GM19240 (cell line): ENCODE results near the gene PKM.
"Not testable (repeated sequence)": the region's sequence is repeated elsewhere in the genome, so short reads cannot be mapped to it uniquely, and the experiment has no call there.

Experiments
- DNase-seq: peaks from one replicate; pipeline ENCODE4 v3.0.0; 2011; ENCODE audit warnings: low spot score; ENCODE audit not compliant: insufficient read length

Gene PKM

DNA sequence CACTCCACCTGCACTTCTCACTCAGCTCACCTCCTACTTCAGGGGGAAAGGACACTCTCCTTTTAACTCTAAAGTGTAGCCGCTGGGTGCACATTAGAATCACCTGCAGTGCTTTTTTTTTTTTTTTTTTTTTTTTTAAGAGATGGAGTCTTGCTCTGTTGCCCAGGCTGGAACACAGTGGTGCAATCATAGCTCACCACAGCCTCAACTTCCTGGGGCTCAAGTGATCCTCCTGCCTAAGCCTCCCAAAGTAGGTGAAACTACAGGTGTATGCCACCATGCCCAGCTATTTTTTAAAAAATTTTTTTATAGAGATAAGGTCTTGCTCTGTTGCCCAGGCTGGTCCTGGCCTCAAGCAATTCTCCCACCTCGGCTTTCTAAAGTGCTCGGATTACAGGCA, 54.2 kb downstream of the PKM start:
- no peak for DNase-seq

DNA sequence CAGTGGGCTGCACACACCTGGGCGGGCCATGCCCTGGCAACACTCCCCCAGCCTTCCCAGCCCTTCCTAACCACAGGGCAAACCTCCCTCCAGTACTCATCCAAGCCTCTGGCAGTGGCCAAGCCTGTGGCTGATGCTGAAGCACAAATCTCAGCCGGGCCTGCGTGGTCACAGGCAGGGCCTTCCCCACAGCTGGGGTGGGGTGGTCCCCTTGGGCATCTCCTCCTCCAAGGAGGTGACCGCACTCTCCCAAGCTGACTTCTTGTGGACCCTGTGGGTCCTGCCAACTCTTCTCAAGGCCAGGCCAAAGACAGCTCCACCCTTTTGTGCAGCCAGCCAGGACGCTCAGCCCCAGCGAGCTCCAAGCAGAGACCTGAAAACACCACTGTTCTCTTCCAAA, 54.8 kb downstream of the PKM start:
- DNase-seq = no peak

DNA sequence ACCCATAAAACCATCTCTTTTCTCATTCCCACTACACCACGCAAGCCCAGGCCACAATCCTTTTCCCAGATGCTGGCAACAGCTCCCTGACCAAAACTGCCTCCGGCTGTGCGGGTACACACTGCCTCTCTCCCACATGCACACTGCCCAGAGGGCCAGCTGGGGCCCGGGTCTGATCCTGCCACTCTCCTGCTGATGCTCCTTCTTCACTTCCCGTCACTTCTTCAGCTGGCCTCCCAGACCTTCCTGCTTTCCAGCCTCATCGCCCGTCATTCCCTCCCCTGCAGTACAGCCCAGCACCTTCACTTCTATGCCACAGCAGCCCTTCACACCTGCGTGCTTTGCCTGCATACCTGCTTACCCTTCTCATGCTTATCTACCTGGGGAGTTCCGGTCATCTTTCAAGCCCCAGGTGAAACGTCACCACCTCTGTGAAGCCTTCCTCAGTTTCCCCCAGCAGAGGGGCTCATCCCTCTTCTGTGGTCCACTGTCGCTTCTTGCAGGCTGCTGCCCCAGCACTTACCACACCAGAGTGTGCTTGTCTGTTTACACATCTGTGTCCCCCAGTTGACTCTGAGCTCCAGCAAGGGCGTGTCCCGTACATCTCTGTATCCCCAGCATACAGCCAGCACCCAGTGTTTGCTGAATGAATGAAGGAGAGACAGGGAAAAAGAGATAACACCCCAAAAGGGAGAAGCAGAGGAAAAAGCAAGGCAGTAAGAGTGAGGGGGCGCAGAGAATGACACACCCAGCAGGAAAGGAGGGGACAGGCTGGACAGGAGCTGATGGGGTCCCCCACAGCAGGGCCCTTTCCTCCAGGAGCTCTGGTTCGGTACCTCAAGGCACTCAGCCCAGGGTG, 55.6 kb downstream of the PKM start:
- no peak for DNase-seq

DNA sequence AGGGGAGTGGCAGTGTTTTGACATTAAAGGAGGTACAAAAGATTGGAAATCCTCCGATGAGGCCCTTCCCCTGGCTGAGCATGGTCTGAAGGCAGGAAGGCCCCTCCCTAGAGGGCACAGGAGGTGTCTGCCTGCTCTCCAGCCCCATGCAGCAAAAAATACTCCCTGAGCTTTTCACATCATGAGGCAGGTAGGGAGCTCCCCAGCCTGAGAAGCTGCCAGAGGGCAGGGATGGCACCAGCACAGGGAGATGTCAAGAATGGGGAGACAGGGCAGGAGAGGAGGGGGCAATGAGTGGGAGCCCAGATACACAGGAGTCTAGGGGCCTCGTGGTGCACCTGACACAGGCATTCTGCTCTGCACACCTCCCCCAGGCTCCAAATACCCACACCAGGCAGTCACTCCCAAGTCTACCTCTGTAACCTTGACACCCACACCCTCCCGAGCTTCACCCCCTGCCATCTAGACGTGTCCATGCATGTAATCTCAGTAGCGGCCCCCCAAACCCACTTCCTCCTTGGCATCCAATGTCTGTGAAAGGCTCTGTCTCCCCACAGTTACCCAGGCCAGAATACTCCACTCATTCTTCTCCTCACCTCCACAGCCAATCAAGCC, 56.3 kb downstream of the PKM start:
- DNase-seq = no peak

DNA sequence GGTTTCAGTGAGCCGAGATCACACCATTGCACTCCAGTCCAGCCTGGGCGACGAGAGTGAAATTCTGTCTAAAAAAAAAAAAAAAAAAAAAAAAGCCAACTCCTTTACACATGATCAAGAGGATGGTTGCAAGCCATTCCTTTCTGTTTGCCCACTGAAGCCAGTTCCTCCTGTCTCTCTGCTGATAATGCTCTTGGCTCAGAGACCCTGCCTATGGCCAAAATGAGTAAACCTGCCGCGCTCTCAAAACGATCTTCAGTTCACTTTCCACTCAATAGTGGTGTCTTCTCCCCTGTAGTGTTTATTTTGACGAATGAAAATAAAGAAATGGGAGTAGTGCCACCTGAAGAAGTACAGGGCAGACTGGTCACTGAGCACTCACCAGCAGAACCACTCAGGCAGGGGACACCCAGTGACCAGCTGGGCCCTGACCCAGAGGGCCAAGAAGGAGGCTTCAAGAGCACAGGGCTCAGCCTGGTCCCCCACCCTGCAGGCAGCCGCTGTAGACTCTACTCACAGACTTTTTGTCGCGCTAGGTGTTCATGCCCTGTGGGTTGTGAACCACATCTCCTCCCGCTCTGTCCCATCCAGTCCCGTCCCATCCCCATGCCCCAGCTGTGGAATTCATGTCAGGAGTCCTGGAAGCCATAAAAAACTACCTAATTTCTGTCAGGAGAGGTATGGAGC, 57.0 kb downstream of the PKM start:
- no peak for DNase-seq

DNA sequence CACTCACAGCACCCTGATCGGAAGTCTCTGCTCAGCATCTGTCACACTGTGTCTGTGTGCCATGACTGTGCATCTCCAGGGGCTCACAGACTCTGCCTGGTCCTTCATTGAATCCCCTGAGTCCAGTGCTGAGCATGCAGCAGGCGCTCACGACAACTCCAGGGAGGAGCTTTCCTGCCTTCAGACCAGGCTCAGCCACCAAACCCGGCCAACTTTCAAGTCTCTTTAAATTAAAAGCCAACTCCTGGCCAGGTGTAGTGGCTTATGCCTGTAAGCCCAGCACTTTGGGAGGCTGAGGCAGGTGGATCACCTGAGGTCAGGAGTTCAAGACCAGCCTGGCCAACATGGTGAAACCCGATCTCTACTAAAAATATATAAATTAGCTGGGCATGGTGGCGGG, 57.6 kb downstream of the PKM start:
- DNase-seq = no peak

DNA sequence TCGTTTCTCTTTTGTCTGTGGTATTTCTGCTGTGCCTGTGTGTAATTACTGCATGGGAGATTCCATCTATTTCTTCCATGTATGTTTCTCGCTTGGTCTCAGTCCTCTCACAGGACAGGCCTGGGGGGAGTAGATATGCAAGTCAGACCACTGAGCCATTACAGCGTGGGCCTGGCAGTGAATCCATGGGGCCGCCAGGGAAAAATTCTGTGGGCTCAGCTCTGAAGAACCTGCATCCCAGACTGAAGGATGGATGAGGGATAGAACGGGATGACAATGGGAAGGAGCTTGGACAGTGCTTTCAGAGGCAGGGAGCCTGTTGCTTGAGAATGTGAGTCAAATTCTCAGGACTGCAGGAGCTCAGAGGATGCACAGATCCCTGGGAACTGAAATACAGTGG, 58.2 kb downstream of the PKM start:
- DNase-seq = no peak

DNA sequence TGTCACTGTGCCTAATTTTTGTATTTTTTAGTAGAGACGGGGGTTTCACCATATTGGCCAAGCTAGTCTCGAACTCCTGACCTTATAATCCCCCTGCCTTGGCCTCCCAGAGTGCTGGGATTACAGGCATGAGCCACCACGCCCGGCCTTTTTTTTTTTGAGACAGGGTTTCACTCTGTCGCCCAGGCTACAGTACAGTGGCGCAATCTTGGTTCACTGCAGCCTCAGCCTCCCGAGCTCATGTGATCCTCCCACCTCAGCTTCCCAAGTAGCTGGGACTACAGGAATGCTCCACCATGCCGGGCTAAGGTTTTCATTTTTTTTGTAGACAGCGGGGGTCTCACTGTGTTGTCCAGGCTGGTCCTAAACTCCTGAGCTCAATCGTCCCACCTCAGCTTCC, 59.0 kb downstream of the PKM start:
- DNase-seq = not testable (repeated sequence)

DNA sequence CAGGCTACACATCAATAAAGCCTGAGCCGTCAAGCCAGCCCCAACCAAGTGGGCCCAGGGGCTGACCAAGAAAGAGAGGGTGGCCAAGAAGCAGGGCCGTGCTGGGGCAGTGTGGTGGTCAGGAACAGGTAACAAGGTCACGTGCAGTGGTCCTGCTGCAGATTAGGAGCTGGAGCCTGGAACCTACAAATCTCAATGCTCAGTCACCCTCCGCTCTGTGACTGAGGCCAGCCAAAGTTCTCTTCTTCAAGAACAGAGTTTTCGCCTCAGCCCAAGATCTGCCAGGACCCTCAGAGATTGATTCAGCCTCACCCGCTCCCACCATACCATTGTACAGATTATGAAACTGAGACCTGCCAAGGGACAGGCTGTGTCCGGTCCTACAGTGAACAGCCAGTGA, 60.3 kb downstream of the PKM start:
- DNase-seq = no peak

DNA sequence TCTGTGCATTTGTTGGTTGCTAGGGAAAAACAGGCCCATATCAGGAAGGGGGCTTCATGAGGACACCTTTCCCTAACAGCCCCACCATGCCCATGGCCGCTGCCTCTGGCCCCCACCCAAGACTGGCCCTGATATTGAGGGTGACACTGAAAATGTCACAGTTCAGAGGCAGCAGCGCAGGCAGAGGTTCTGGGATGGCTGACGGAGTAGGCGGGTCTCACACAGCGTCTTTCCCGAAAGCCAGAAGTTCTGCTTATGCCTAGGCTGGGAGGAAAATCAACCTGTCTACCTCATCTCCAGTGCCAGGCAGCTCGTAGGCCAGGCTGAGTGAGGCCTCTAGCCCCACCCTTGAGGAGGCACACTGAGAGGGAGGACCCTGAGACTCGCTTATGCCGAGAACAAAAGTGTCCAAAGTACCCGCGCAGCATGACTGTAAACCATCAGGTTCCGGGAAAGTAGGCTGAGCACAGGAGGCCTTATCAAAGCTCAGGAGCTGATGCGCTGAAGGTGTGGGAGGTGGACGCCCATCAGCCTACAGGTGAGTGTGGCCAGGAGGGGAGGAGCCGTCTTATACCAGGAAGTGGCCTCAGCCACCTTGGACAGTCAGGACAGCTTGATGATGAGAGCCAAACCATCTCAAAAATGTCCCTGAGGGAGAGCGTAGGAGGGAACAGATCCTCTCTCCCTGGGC, 60.9 kb downstream of the PKM start:
- DNase-seq = no peak

DNA sequence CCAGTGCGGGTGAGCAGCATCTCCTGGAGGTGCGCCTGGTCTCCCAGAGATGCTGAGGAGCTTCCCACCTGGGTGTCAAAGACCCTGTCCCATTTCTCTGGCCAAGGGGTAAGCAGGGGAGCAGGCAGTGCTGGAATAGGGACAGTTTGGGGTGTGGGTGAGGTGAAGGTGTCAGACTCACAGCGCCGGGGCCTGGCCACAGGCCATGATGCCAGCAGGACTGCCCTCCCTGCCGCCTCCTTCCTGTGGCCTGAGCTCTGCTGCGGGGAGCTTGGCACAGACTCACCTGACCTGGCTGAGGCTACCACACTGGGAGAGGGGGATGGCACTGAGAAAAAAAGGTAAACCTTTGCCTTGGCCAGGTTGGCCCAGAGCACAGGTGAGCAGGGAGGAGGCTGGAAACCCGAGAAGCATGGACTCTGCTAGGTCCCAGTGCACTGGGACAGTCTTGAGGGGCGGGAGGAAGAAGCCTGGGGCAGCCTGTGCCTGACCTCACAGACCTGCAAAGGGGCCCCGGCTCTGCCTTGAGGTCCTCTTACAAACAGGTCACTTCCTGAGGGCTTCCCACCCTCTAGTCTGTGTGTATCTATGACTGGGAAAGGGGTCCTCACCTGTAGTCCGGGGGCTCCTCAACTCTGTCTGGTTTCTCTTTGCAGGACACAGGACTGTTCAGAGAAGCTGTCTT, 61.6 kb downstream of the PKM start:
- DNase-seq = no peak

DNA sequence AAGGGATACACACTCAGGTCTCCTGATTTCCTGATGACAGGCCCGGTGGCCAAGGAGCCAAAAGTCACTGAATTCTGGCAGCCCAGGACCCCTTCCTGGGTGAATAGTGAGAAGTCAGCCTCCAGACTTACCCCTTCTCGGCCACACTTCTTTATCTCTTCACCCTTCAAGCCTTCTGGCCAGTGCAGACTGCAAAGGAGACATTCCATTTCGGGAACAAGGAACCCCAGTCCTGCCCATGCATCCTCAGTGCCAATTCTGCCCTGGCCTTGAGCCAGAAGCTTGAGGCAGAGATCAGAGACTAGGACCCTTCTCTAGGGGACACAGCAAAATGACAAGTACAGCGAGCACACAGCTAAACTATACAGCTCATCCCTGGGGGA, 62.2 kb downstream of the PKM start:
- no peak for DNase-seq

DNA sequence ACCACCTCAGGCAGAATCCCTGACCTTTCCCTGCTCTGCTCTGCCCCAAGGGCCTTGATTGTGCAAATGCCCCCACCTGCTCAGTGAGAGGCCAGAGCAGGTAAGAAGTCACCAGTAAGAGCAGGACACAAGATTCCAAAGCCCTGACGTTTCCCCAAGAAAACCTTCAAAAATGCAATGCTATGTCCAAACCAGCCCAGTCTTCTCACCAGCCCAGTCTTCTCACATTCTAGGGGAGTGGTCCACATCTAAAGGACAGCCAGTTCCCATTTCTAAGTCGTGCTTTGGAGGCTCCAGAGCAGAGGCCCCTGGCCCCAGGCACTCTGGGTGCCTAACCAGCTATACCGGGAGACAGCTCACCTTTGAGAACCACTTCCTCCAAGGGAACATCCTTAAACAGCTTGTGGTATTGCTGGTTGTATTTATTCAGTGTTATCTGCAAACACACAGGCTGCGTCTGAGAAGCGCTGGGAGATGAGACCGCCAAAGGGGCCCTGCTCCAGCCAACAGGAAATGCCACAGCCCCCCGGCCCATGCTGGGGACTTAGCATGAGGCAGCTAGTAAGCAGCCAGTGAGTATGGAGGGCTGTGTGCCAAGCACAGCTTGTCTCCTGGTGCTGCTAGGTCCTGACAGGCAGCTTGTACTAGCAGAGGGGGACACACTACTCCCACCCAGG, 62.7 kb downstream of the PKM start:
- DNase-seq = no peak

DNA sequence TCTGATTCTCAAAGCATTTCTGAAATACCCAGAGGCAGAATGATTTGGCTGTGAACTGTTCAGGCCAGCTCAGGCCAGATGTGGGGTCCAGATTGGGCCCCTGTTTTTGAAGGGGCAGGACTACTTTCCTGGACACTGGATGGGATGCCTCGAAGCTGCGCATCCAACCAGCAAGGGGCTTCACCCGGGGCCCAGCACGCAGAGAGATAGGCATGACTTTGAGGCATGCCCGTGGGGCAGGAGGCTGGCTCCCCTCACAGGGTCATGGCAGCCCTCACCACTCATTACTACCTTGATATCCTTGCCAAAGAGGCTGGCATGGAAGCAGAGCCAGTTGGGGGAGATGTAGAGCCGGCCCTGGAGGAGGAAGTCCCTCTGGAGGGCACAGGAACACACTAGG, 63.5 kb downstream of the PKM start:
- DNase-seq = no peak

DNA sequence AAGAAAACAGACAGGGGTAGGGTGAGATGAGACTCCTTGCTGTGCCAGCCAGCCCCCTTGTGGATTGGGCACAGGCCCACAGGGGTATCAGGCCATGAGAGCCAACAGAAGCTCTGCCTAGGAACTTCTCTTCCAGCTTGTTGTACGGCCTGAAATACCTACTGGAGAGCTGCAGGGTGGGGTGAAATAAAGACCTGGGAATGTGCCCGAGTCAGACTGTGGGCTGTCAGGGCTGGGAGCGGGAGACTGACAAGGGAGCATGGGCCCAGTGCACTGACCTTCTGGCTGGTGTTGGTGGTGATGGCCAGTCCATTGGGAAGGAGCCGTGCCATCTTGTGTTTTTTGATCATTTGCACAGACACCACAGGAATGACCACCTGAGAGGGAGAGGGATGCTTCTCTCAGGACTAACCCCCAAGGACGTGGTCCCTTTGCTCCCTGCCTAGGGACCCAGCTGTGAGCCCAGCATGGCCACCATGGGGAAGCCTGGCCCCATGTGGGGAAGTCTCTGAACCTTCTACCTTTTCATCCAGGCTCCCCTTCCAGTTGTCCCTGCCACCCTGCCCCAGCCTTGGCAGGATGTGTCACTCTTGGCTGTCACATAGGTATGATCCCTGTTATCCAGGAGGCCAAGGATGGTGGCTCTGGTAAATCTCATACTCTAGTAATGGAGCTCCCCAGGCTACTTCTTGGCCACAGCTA, 64.1 kb downstream of the PKM start:
- DNase-seq = no peak

DNA sequence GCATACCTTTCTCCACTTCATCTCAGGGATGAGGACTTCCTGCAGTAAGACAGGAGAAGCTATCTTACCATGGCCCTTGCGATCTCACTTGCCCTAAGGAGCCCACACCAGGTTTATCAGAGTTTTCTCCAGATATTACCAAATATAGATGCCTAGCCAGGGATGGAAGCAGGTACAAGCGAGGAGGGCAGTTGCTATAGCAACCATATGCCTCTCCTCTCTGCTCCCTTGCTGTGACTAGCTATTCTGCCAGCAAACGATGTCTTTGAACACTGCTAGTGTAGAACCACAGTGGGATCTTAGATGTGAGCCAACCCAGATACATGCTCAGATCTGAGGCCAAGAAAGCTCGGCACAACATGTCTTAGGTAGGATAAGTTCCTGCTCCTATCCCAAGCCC, 67.3 kb downstream of the PKM start:
- DNase-seq = no peak

DNA sequence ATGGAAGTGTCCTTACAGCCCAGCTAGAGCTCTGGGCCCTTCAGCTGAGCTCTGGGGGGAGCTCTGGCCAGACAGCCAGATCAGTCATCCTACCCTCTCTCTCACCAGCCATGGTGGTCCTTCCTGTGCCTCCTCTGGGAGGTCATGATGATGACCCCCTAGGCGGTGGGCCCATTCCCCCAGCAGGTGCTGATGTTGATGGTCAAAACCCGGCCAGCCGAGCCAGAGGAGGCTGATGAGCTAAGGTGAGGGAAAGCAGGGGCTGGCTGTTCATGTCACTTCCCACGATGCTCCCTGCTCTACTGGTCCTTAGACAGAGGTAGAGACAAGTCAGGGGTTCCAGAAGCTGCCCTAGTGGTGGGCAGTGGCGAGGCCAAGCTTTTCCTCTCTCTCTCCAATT, 68.4 kb downstream of the PKM start:
- DNase-seq = no peak

DNA sequence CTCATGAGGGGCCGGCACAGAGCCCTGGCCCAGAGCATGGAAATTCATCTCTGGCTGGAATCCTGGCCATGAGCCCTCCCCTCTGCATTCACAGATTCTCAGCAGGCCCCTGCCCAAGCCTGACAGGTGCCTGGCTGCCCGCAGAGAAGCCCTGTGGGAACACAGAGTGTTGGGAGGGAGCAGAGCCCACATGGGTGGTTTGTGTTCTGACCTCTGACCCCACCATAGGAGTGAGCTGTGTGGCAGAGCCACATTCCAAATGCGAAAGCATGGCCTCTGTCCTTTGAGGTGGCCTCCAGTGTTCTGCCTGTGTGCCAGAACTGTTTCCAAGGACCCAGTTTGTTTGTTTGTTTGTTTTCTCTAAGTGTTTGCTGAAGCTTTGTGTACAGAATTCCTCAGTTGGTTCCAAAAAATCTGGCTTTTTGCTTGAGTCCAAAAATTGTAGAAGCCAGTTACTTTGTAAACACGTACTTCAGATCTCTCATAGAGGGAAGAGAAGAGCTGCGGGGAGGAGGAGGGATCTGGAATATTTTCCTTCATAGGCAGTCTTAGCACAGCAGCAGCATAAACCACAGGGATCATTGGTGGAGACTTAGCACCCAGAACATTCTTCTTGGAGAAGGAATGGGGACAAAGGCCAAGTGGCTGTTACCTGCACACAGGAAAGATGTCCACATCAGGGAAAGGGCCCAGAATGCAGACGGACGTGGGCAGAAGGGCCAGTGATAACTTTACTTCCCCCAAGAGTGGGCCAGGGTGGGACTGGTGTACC, 69.4 kb downstream of the PKM start:
- no peak for DNase-seq

DNA sequence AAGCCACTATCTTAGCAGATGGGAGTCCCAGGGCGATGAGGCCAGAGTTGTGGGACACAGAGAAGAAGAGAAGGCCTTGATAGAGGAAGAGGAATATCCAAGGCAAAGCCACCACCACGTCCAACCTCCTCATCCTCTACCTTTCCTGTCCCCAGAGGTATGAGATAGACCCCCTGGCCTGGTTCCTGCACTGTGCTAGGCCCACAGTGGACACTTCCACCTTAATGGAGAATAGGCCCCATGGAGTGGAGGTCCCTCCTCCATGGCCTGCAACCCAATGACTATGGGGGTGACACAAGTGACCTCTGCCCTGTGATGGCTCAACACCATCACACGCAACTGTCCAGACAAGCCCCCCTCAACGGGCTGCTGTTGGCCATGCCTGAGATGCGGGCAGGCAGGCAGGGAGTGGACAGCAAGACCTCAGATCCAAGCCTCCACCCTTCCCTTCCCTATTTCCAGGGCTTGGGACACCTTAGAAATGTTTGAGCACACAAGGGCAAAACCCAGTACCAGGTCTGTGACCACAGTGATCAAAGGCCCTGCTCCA, 70.2 kb downstream of the PKM start:
- no peak for DNase-seq
